K562 (cell line): ENCODE data around the gene STEAP3. TPM values are rescaled to one million over a fixed set of nuclear protein-coding genes. Genes with fewer than 3 reads are reported as not detected.

Source experiments
- ARID3A ChIP-seq: IDR thresholded peaks from 2 replicates; pipeline ENCODE4 v1.6.1; 2012; ENCODE audit warnings: low read depth, low read length, improper control_type of control experiment, borderline replicate concordance
- HDAC3 ChIP-seq: fragments of 450-650 bp; IDR thresholded peaks from 2 replicates; pipeline ENCODE4 v1.6.1; 2018; ENCODE audit warnings: borderline replicate concordance, mild to moderate bottlenecking, moderate library complexity; ENCODE audit not compliant: partially characterized antibody
- PKNOX1 ChIP-seq: fragments of 450-650 bp; IDR thresholded peaks from 2 replicates; pipeline ENCODE4 v1.6.1; 2016
- TCF7L2 ChIP-seq: fragments of 150-350 bp; IDR thresholded peaks from 2 replicates; pipeline ENCODE4 v1.6.1; 2016; ENCODE audit warnings: low read depth, mild to moderate bottlenecking, low read length, moderate library complexity
- ZBTB2 ChIP-seq: fragments of 450-650 bp; IDR thresholded peaks from 2 replicates; pipeline ENCODE4 v1.6.1; 2016; ENCODE audit warnings: antibody characterized with exemption
- ZKSCAN8 ChIP-seq: fragments of 200-800 bp; sonication (Bioruptor generic); IDR thresholded peaks from 2 replicates; pipeline ENCODE4 v1.6.1; 2016; ENCODE audit warnings: missing genetic modification characterization, missing compliant biosample characterization
- ZNF212 ChIP-seq: fragments of 450-650 bp; formaldehyde crosslinking; IDR thresholded peaks from 2 replicates; pipeline ENCODE4 v1.4.0; 2020; ENCODE audit warnings: mild to moderate bottlenecking
- ZNF263 ChIP-seq: sonication (generic); formaldehyde crosslinking; IDR thresholded peaks from 2 replicates; pipeline ENCODE4 v1.8.0; 2022; ENCODE audit warnings: mild to moderate bottlenecking, missing genetic modification reagents, borderline replicate concordance
- ZNF384 ChIP-seq: IDR thresholded peaks from 2 replicates; pipeline ENCODE4 v1.6.1; 2012; ENCODE audit warnings: low read depth, low read length, improper control_type of control experiment
- polyA plus RNA-seq, 8 experiments: library from polyadenylated mRNA; depleted of rRNA in 4 of 8; stranded (reverse) in 5 of 8; unstranded in 3 of 8; fragments of >200 nt; fragmentation: Nextera tagmentation in 2 of 8; fragmentation: Illumina TruSeq in 1 of 8; extraction: Ambion mirVana in 2 of 8; extraction: Trizol in 1 of 8; gene quantifications; 2 replicates each; pipeline versions ENCODE4 v1.2.1 to v1.2.3, GENCODE V29; 2011 to 2014; ENCODE audit warnings: inconsistent platforms in 1 of 8, missing spikeins in 1 of 8
- total RNA-seq, 7 experiments: library from RNA; depleted of rRNA in 6 of 7; stranded (reverse); fragments of >200 nt in 6 of 7; fragmentation: Illumina TruSeq in 2 of 7; extraction: Trizol in 2 of 7; gene quantifications; 2 replicates each; pipeline versions ENCODE4 v1.2.1 to v1.2.3, GENCODE V29; 2011 to 2021; ENCODE audit warnings: low replicate concordance in 1 of 7

Gene STEAP3
- total and polyA plus RNA-seq, 9 of the 15 experiments (the other 6 are each of a cell fraction or from before 2014, with no cell fraction given) = 1.8 to 31.6 (median 9.0) TPM

GRCh38 chr2:119231975-119232665, 8.5 kb downstream of the STEAP3 start (continued):
- TF ChIP-seq ZNF263 (no peak), ZBTB2 (no peak), ARID3A (no peak), PKNOX1 (no peak), ZNF212 (CRISPR knock-in tag) (no peak), TCF7L2 (no peak), HDAC3 (no peak), ZNF384 (no peak), ZKSCAN8 (CRISPR knock-in tag) (no peak)
